ENCODE results near the gene ZNF407.

Gene ZNF407

GRCh38 chr18:74632351-74632679 is 34.6 kb downstream of the ZNF407 start:
- no peaks in the 10 kb centered on the region for H3K4me1 ChIP-seq (ENCODE audit: control insufficient read depth, low read depth, low read length)
- H3K27ac ChIP-seq (ENCODE audit: low read length): no peak overlapping the region
- H3K4me3 ChIP-seq (ENCODE audit: low read length): no peak overlapping the region
- no peaks in the 10 kb centered on the region for H3K9me3 ChIP-seq (ENCODE audit: control insufficient read depth, low read depth, low read length)
- H3K27me3 ChIP-seq (ENCODE audit: control insufficient read depth, insufficient read depth, low read length): no peaks in the 10 kb centered on the region
- H3K36me3 ChIP-seq (ENCODE audit: control insufficient read depth, low read depth, low read length): no peaks in the 10 kb centered on the region
- H3K9ac ChIP-seq (ENCODE audit: low read length): no peak overlapping the region

GRCh38 chr18:74632856-74633255 is 35.2 kb downstream of the ZNF407 start:
- Histone ChIP-seq H3K9ac (ENCODE audit: low read length) (no peak overlapping the region), H3K27ac (ENCODE audit: low read length) (no peak overlapping the region), H3K4me1 (ENCODE audit: control insufficient read depth, low read depth, low read length) (no peaks in the 10 kb centered on the region), H3K36me3 (ENCODE audit: control insufficient read depth, low read depth, low read length) (no peaks in the 10 kb centered on the region), H3K9me3 (ENCODE audit: control insufficient read depth, low read depth, low read length) (no peaks in the 10 kb centered on the region), H3K27me3 (ENCODE audit: control insufficient read depth, insufficient read depth, low read length) (no peaks in the 10 kb centered on the region), H3K4me3 (ENCODE audit: low read length) (no peak overlapping the region)

GRCh38 chr18:74633652-74634352 is 36.1 kb downstream of the ZNF407 start:
- Histone ChIP-seq H3K27ac (ENCODE audit: low read length) (no peak overlapping the region), H3K36me3 (ENCODE audit: control insufficient read depth, low read depth, low read length) (no peaks in the 10 kb centered on the region), H3K9ac (ENCODE audit: low read length) (no peak overlapping the region), H3K9me3 (ENCODE audit: control insufficient read depth, low read depth, low read length) (no peaks in the 10 kb centered on the region), H3K4me1 (ENCODE audit: control insufficient read depth, low read depth, low read length) (no peaks in the 10 kb centered on the region), H3K4me3 (ENCODE audit: low read length) (no peak overlapping the region), H3K27me3 (ENCODE audit: control insufficient read depth, insufficient read depth, low read length) (no peaks in the 10 kb centered on the region)

GRCh38 chr18:74635224-74635975 is 37.7 kb downstream of the ZNF407 start:
- Histone ChIP-seq H3K27me3 (ENCODE audit: control insufficient read depth, insufficient read depth, low read length) (no peaks in the 10 kb centered on the region), H3K27ac (ENCODE audit: low read length) (no peak overlapping the region), H3K9me3 (ENCODE audit: control insufficient read depth, low read depth, low read length) (no peaks in the 10 kb centered on the region), H3K4me1 (ENCODE audit: control insufficient read depth, low read depth, low read length) (peaks cover 6% of the 10 kb centered on the region), H3K4me3 (ENCODE audit: low read length) (no peak overlapping the region), H3K9ac (ENCODE audit: low read length) (no peak overlapping the region), H3K36me3 (ENCODE audit: control insufficient read depth, low read depth, low read length) (no peaks in the 10 kb centered on the region)

GRCh38 chr18:74637070-74637469 is 39.4 kb downstream of the ZNF407 start:
- Histone ChIP-seq H3K9ac (ENCODE audit: low read length) (no peak overlapping the region), H3K9me3 (ENCODE audit: control insufficient read depth, low read depth, low read length) (no peaks in the 10 kb centered on the region), H3K27ac (ENCODE audit: low read length) (no peak overlapping the region), H3K4me1 (ENCODE audit: control insufficient read depth, low read depth, low read length) (peaks cover 12% of the 10 kb centered on the region), H3K4me3 (ENCODE audit: low read length) (no peak overlapping the region), H3K36me3 (ENCODE audit: control insufficient read depth, low read depth, low read length) (no peaks in the 10 kb centered on the region), H3K27me3 (ENCODE audit: control insufficient read depth, insufficient read depth, low read length) (no peaks in the 10 kb centered on the region)

- no peaks in the 10 kb centered on the region for H3K9me3 ChIP-seq (ENCODE audit: control insufficient read depth, low read depth, low read length)
- no peaks in the 10 kb centered on the region for H3K36me3 ChIP-seq (ENCODE audit: control insufficient read depth, low read depth, low read length)
- H3K4me1 ChIP-seq (ENCODE audit: control insufficient read depth, low read depth, low read length): peaks cover 12% of the 10 kb centered on the region
- no peaks in the 10 kb centered on the region for H3K27me3 ChIP-seq (ENCODE audit: control insufficient read depth, insufficient read depth, low read length)
- H3K27ac ChIP-seq (ENCODE audit: low read length): no peak overlapping the region
- H3K4me3 ChIP-seq (ENCODE audit: low read length): no peak overlapping the region
- H3K9ac ChIP-seq (ENCODE audit: low read length): no peak overlapping the region
Measured at GRCh38 chr18:74638210-74638609, 40.5 kb downstream of the ZNF407 start.

- Histone ChIP-seq H3K27ac (ENCODE audit: low read length) (no peak overlapping the region), H3K36me3 (ENCODE audit: control insufficient read depth, low read depth, low read length) (no peaks in the 10 kb centered on the region), H3K9me3 (ENCODE audit: control insufficient read depth, low read depth, low read length) (no peaks in the 10 kb centered on the region), H3K4me1 (ENCODE audit: control insufficient read depth, low read depth, low read length) (peaks cover 6% of the 10 kb centered on the region), H3K27me3 (ENCODE audit: control insufficient read depth, insufficient read depth, low read length) (no peaks in the 10 kb centered on the region), H3K4me3 (ENCODE audit: low read length) (no peak overlapping the region), H3K9ac (ENCODE audit: low read length) (no peak overlapping the region)
Measured at GRCh38 chr18:74644713-74645112, 47.0 kb downstream of the ZNF407 start.

- H3K9ac ChIP-seq (ENCODE audit: low read length): no peak overlapping the region
- no peaks in the 10 kb centered on the region for H3K9me3 ChIP-seq (ENCODE audit: control insufficient read depth, low read depth, low read length)
- H3K36me3 ChIP-seq (ENCODE audit: control insufficient read depth, low read depth, low read length): no peaks in the 10 kb centered on the region
- no peak overlapping the region for H3K4me3 ChIP-seq (ENCODE audit: low read length)
- H3K4me1 ChIP-seq (ENCODE audit: control insufficient read depth, low read depth, low read length): peaks cover 5% of the 10 kb centered on the region
- no peaks in the 10 kb centered on the region for H3K27me3 ChIP-seq (ENCODE audit: control insufficient read depth, insufficient read depth, low read length)
- H3K27ac ChIP-seq (ENCODE audit: low read length): no peak overlapping the region
Measured at GRCh38 chr18:74645679-74646078, 48.0 kb downstream of the ZNF407 start.

GRCh38 chr18:74651327-74652128 is 53.9 kb downstream of the ZNF407 start:
- Histone ChIP-seq H3K4me1 (ENCODE audit: control insufficient read depth, low read depth, low read length) (no peaks in the 10 kb centered on the region), H3K27me3 (ENCODE audit: control insufficient read depth, insufficient read depth, low read length) (no peaks in the 10 kb centered on the region), H3K27ac (ENCODE audit: low read length) (no peak overlapping the region), H3K36me3 (ENCODE audit: control insufficient read depth, low read depth, low read length) (no peaks in the 10 kb centered on the region), H3K9ac (ENCODE audit: low read length) (no peak overlapping the region), H3K4me3 (ENCODE audit: low read length) (no peak overlapping the region), H3K9me3 (ENCODE audit: control insufficient read depth, low read depth, low read length) (no peaks in the 10 kb centered on the region)

GRCh38 chr18:74652392-74652988 is 54.8 kb downstream of the ZNF407 start:
- Histone ChIP-seq H3K36me3 (ENCODE audit: control insufficient read depth, low read depth, low read length) (no peaks in the 10 kb centered on the region), H3K9ac (ENCODE audit: low read length) (no peak overlapping the region), H3K4me1 (ENCODE audit: control insufficient read depth, low read depth, low read length) (no peaks in the 10 kb centered on the region), H3K27ac (ENCODE audit: low read length) (no peak overlapping the region), H3K27me3 (ENCODE audit: control insufficient read depth, insufficient read depth, low read length) (no peaks in the 10 kb centered on the region), H3K9me3 (ENCODE audit: control insufficient read depth, low read depth, low read length) (no peaks in the 10 kb centered on the region), H3K4me3 (ENCODE audit: low read length) (no peak overlapping the region)

GRCh38 chr18:74654638-74655037 is 57.0 kb downstream of the ZNF407 start:
- no peaks in the 10 kb centered on the region for H3K9me3 ChIP-seq (ENCODE audit: control insufficient read depth, low read depth, low read length)
- no peak overlapping the region for H3K9ac ChIP-seq (ENCODE audit: low read length)
- no peaks in the 10 kb centered on the region for H3K36me3 ChIP-seq (ENCODE audit: control insufficient read depth, low read depth, low read length)
- H3K4me3 ChIP-seq (ENCODE audit: low read length): no peak overlapping the region
- H3K4me1 ChIP-seq (ENCODE audit: control insufficient read depth, low read depth, low read length): no peaks in the 10 kb centered on the region
- H3K27me3 ChIP-seq (ENCODE audit: control insufficient read depth, insufficient read depth, low read length): no peaks in the 10 kb centered on the region
- no peak overlapping the region for H3K27ac ChIP-seq (ENCODE audit: low read length)

Data from iPS-18a (cell line).